BE2C (cell line): ENCODE measurements around the gene RND1.
"Not testable (repeated sequence)": the region's sequence is repeated elsewhere in the genome, so short reads cannot be mapped to it uniquely, and the experiment has no call there.

Experiments used
- DNase-seq: peaks from one replicate; pipeline ENCODE4 v3.0.0-alpha.2; 2020
- H3K27me3 ChIP-seq: fragments of 250-450 bp; sonication (Bioruptor Pico); 2 replicates; pipeline ENCODE4 v1.5.1; 2020; ENCODE audit warnings: mild to moderate bottlenecking
- H3K36me3 ChIP-seq: fragments of 250-450 bp; sonication (Bioruptor Pico); 2 replicates; pipeline ENCODE4 v1.5.1; 2020; ENCODE audit warnings: mild to moderate bottlenecking
- H3K4me1 ChIP-seq: fragments of 250-450 bp; sonication (Bioruptor Pico); 2 replicates; pipeline ENCODE4 v1.5.1; 2020
- H3K4me3 ChIP-seq: 2 replicates; pipeline ENCODE4 v1.5.1; 2011; ENCODE audit warnings: low read depth, low read length
- H3K9me3 ChIP-seq: fragments of 250-450 bp; sonication (Bioruptor Pico); 2 replicates; pipeline ENCODE4 v1.5.1; 2020
- CTCF ChIP-seq: IDR thresholded peaks from 2 replicates; pipeline ENCODE4 v1.5.1; 2012; ENCODE audit warnings: mild to moderate bottlenecking, low read depth, low read length

Gene RND1

GRCh38 chr12:48857278-48857994 is 8.2 kb downstream of the RND1 start:
- TF ChIP-seq CTCF = no peak
- Histone ChIP-seq H3K27me3 (peaks cover 3% of the 10 kb centered on the region), H3K9me3 (0 out of 2 replicates have a peak, but pooled peaks cover 2% of the 10 kb centered on the region), H3K4me1 (0 out of 2 replicates have a peak, but pooled peaks cover 4% of the 10 kb centered on the region), H3K36me3 (no peaks in the 10 kb centered on the region), H3K4me3 (no peak overlapping the region)
- DNase-seq = no peak

GRCh38 chr12:48856379-48856778 is 9.3 kb downstream of the RND1 start:
- 0 out of 2 replicates have a peak, but pooled peaks cover 4% of the 10 kb centered on the region for H3K4me1 ChIP-seq
- H3K4me3 ChIP-seq = no peak overlapping the region
- H3K36me3 ChIP-seq = no peaks in the 10 kb centered on the region
- TF ChIP-seq CTCF = no peak
- H3K9me3 ChIP-seq = 0 out of 2 replicates have a peak, but pooled peaks cover 2% of the 10 kb centered on the region
- no peaks in the 10 kb centered on the region for H3K27me3 ChIP-seq
- no peak for DNase-seq

GRCh38 chr12:48854932-48855331 is 10.7 kb downstream of the RND1 start:
- not testable (repeated sequence) for DNase-seq, H3K9me3 ChIP-seq, H3K4me3 ChIP-seq, H3K4me1 ChIP-seq, H3K27me3 ChIP-seq
- peaks cover 11% of the 10 kb centered on the region for H3K36me3 ChIP-seq

GRCh38 chr12:48854488-48854887 is 11.2 kb downstream of the RND1 start:
- Histone ChIP-seq H3K36me3 (peaks cover 15% of the 10 kb centered on the region), H3K4me3 (no peak overlapping the region), H3K9me3 (0 out of 2 replicates have a peak, but pooled peaks cover 2% of the 10 kb centered on the region), H3K4me1 (0 out of 2 replicates have a peak, but pooled peaks cover 6% of the 10 kb centered on the region), H3K27me3 (no peaks in the 10 kb centered on the region)
- no peak for TF ChIP-seq CTCF
- DNase-seq = no peak

GRCh38 chr12:48852734-48853688 is 12.7 kb downstream of the RND1 start:
- Histone ChIP-seq H3K27me3 (no peaks in the 10 kb centered on the region), H3K36me3 (peaks cover 15% of the 10 kb centered on the region), H3K4me3 (peak overlapping the region; percentile 99), H3K9me3 (0 out of 2 replicates have a peak, but pooled peaks cover 2% of the 10 kb centered on the region), H3K4me1 (0 out of 2 replicates have a peak, but pooled peaks cover 6% of the 10 kb centered on the region)
- TF ChIP-seq CTCF = peak; percentile 83
- DNase-seq = peak; percentile 82

GRCh38 chr12:48851883-48852733 is 13.6 kb downstream of the RND1 start, which contains the start of gene DDX23:
Gene DDX23 (minus strand): TSS chr12:48852163. CDS start chr12:48845782, 6,381 bp downstream.
- TF ChIP-seq CTCF = no peak
- Histone ChIP-seq H3K4me3 (peak within 1 kb of the TSS; percentile 99), H3K4me1 (0 out of 2 replicates have a peak, but pooled peaks cover 6% of the 10 kb centered on the region), H3K9me3 (0 out of 2 replicates have a peak, but pooled peaks cover 2% of the 10 kb centered on the region), H3K27me3 (no peaks in the 10 kb centered on the region), H3K36me3 (peaks cover 15% of the 10 kb centered on the region)
- DNase-seq = peak; percentile 97

GRCh38 chr12:48842021-48842420 is 23.6 kb downstream of the RND1 start:
- H3K9me3 ChIP-seq, H3K27me3 ChIP-seq, H3K4me1 ChIP-seq, H3K4me3 ChIP-seq, DNase-seq: not testable (repeated sequence)
- peaks cover 75% of the 10 kb centered on the region for H3K36me3 ChIP-seq
